HFF-Myc (cell line): ENCODE results near the gene DDX50.
A peak's percentile ranks its signal among the peaks of the same experiment; 100 is the strongest.

Experiments used
- DNase-seq: peaks from one replicate; pipeline ENCODE4 v3.0.0-alpha.2; 2011; ENCODE audit warnings: low read depth; ENCODE audit errors: extremely low read depth
- H3K4me3 ChIP-seq: replicated peaks from 2 replicates; pipeline ENCODE4 v1.5.1; 2011; ENCODE audit warnings: low read depth, mild to moderate bottlenecking, control low read depth, low read length
- TF ChIP-seq, protein P1 (sequence below): IDR thresholded peaks from 2 replicates; pipeline ENCODE4 v1.5.1; 2012; ENCODE audit warnings: mild to moderate bottlenecking, low read depth, low read length, control low read depth; ENCODE audit errors: missing control alignments

The DDX50 gene

DNA sequence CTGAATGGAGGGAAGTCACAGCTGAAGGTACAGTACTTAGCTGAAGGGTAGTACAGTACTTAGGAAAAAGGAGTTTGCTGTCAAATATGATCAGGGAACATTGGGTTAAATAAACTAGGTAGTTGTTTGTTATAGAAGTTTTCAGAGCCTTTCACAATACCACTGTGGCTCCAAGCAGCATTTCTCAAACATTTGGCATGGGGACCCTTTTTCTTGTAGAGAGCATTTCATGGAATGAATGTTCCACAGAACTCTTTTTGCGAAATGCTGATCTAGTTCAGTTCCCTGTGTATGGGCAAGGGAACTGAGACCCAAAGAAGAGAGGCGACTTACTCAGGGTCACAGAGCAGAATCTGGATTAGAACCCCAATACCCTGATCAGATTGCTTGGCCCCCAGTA, 31.5 kb upstream of the DDX50 start:
- H3K4me3 ChIP-seq = no peak overlapping the region
- TF ChIP-seq, protein P1, sequence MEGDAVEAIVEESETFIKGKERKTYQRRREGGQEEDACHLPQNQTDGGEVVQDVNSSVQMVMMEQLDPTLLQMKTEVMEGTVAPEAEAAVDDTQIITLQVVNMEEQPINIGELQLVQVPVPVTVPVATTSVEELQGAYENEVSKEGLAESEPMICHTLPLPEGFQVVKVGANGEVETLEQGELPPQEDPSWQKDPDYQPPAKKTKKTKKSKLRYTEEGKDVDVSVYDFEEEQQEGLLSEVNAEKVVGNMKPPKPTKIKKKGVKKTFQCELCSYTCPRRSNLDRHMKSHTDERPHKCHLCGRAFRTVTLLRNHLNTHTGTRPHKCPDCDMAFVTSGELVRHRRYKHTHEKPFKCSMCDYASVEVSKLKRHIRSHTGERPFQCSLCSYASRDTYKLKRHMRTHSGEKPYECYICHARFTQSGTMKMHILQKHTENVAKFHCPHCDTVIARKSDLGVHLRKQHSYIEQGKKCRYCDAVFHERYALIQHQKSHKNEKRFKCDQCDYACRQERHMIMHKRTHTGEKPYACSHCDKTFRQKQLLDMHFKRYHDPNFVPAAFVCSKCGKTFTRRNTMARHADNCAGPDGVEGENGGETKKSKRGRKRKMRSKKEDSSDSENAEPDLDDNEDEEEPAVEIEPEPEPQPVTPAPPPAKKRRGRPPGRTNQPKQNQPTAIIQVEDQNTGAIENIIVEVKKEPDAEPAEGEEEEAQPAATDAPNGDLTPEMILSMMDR = no peak
- DNase-seq = no peak

DNA sequence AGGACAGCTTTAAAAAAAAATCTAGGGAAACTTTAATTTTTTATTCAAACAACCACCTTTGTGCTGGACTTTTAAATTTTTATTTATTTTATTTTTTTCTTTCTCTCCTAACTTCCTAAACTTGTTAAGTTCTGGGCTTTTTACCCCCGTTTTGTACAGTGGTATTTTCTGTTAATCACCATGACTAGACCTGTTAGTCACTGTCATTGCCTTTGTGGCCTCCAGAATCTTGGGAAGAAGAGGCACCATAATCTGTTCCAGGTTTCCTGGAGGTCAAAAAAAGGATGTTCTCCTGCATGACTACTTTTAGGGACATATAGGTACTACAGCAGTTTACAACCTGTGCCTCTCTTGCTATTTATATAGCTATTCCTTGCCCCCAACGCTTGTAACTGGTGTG, 31.1 kb upstream of the DDX50 start:
- no peak for DNase-seq
- TF ChIP-seq, protein P1 = no peak
- H3K4me3 ChIP-seq = no peak overlapping the region

DNA sequence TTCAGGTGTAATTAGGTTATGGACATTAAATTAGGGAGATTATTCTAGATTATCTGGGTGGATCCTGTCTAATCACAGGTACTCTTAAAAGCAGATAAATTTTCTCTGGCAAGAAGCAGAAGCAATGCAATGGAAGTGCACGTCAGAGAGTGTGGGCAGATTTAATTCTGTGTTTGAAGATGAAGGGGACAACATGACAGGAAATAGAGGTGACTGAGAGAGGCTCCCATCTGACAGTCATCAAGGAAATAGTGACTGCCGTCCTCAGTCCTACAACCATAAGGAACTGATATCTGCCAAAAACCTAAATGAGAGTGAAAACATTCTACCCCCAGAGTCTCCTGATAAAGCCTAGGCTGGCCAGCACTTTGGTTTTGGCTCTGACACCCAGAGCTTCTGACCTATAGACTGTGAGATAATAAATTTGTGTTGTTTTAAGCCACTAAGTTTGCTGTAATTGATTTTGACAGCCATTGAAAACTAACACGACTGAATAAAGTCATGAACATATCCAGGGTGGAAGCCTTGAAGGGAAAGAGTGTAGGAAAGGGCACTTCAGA, 30.5 kb upstream of the DDX50 start:
- TF ChIP-seq, protein P1 = no peak
- no peak overlapping the region for H3K4me3 ChIP-seq

DNA sequence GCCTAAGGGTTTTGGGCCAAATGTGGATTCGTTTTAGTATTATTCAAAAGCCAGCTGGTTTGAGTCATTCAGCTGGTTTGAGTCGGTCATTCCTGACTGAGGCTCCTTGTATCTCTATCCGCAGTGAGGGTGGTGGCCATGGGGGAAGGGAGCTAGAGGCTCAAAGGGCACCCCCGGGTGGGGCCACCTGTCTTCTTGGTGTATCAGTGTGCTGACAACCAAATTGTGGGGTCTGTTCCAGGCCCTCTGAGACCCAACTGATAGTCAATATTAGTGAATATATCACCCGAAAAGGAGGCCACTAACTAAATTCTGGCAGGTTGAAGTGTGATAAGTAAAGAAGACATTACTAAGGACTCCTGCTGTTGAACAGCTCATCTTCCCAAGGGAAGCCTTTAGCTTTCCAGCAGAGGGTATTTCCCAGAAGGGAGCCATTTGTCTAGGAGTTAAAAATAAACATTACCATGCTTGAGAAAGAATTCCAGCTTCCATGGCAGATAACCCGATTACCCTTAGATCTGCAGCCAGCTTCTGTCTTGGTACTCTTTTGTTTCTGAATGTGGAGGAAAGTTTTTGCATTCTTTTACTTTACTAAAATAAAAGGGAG, 29.9 kb upstream of the DDX50 start:
- TF ChIP-seq, protein P1 = no peak
- H3K4me3 ChIP-seq = no peak overlapping the region
- DNase-seq = no peak

More for the DNA sequence above, 30.5 kb upstream of the DDX50 start:
- no peak for DNase-seq

DNA sequence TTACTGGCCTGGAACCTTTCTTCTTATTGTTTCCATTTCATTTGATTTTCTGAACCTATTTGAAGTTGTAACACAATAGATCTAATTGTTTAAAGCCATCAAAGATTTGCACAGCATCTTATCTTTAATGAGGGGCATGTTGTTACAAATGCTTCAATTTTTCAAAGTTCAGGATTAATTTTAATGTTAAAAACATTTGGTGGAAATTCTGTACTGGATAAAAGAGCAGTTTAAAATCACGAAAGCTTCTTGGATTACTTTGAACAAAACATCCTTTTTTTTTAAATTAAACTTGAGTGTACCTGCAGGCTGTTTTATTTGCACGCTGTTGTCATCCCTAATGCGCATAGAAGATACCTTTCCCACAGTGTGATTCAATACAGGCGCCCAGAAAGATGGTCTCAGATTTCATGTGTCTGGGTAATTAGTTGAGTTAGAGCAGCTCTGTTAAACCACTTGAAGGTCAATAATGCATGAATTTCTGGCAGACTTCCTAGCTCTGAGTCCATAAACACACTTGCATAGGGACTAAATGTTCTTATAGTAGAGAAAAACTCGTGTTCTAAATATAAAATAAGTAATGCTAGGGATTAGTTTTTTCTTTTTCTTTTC, 29.3 kb upstream of the DDX50 start:
- TF ChIP-seq, protein P1 = no peak
- peak; percentile 73 for DNase-seq
- no peak overlapping the region for H3K4me3 ChIP-seq

DNA sequence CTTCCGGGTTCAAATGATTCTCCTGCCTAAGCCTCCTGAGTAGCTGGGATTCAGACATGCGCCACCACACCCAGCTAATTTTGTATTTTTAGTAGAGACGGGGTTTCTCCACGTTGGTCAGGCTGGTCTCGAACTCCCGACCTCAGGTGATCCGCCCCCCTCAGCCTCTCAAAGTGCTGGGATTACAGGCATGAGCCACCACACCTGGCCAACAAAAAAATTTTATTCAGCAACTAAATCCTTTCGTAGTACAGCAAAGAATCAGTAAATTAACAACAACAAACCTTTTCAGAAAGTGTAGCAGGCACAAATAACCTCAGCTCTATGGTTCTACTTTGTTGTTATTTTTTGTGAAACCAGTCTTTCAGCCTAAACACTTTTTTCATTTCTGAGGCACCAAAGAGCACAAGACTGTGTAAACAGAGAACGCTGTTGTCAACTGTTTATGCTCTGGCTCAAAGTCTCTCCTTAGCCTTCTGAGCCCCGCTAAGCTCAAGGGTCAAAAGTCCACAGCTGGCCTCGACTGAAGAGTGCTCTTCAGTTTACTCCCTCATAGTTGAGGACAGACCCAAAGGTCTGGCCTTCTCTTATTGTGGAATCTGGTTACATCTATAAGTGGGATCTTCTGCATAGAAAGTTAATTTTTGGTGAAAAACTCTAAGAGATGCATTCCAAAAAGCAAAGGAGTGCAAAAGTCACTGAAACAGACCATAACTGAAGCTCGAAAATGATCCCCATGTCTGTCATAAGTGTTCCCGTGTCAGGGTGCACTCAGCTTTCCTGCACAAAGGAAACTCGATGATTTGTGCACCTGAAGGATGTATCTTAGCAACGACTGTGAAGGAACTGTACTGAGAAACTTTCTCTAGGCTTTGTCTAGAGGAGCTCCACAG, 24.6 kb upstream of the DDX50 start:
- no peak overlapping the region for H3K4me3 ChIP-seq
- TF ChIP-seq, protein P1 = no peak
- no peak for DNase-seq
